Stimulated activated CD8-positive, alpha-beta memory T cell treated with anti-CD3 and anti-CD28 coated beads, Interleukin-4, amount 100 ng/mL, for 1 hour (primary cell): Measurements from ENCODE around the gene LMX1B.

ENCODE experiments used
- DNase-seq, 2 donors: peaks; one replicate each; pipeline ENCODE4 v3.0.0-alpha.2; 2020; ENCODE audit warnings: low read depth in 2 of 2, low spot score in 1 of 2

The LMX1B gene

GRCh38 chr9:126617003-126617822, 3.5 kb downstream of the LMX1B start:
- no peak for DNase-seq

GRCh38 chr9:126617823-126618165, 4.1 kb downstream of the LMX1B start:
- DNase-seq = no peak

DNA sequence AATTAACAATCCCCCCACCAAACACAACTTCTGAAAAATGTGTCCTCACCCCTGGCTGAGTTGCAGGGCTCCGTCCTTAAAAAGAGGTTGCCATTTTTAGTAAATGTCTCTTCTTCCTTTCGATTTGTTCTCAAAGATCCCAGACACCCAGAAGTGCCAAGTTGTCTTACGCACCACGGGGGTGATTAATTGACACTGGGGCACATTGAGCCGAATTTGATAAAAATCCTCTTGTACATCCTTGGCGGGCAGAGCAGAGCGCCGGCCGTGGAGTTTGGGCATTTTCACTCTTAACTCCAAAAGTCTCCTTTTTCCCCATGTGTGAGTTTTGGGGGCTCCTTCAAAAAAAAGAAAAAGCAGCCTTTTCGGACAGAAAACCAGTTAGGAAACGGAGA, 4.5 kb downstream of the LMX1B start:
- no peak for DNase-seq

DNA sequence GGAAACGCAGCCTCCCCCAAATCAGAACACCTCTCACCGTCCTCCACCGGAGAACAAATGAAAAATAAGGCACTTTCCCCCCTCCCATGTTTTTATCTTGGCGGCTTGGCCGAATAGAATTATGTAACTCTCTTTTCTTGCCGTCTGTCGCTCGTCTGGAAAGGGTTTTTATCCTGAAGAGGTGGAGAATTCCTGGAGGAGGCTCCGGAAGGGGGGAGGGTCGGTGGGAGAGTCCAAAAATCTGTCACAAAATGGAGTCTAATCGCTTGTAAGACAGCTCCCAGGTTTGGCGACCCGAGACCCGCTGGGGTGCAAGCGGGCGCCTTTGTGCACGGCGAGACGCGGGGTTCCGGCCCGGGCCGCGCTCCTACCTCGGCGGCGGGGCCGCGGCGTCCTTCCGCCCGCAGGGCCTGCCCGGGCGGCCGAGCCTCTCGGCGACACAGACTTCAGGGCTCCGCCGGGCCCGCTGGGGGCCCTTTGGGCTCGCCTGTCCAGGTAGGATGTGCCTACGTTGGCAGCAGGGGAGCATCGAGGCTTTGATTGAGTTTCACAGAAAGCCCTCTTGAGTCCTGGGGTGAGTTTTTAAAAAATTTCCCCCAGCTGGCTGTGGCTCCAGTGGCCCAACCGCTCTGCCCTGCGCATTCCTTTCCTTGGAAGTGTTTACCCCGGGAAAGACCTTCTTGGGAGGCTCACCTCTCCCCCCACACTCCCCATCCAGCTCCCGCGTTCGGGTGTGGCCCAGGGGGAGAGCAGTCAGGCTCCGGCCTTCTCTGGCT, 5.0 kb downstream of the LMX1B start:
- no peak for DNase-seq

DNA sequence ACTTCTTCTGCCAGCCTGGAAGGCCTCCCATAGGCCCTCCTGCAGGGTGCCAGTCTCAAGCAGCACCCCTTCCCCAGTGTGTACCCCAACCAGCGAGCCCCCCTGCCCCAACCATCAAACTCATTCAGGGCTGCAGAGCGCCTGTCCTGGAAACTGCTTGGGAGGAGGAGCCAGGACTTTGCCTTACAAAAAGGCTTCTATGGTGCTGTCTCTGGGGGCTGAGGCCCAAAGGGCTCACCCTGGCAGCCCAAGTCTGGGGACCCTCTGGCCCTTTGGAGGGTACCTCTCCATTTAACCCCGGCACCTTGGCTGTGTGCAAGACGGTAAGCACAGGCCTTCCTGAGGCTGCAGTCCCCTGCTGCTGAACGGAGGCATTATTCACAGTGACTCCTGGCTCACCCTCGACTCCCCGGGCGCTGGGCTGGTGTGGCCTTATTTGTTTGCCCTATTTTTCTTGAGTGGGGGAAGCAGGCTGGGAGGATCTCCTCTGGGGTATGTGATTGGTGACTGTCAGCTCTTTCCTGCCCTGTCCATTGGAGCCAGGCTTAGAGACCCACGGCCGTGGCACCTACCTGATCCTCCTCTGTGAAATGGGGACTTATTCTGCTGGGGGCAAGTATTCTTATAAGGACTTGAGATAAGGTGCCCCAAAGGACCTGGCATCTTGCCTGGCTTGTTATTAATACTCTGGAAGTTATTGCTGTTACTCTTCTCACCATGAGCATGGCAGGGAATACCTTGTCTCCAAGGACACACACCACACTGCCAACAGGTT, 5.8 kb downstream of the LMX1B start:
- DNase-seq = no peak

- DNase-seq = no peak
Measured at GRCh38 chr9:126620478-126620877, 6.8 kb downstream of the LMX1B start.

DNA sequence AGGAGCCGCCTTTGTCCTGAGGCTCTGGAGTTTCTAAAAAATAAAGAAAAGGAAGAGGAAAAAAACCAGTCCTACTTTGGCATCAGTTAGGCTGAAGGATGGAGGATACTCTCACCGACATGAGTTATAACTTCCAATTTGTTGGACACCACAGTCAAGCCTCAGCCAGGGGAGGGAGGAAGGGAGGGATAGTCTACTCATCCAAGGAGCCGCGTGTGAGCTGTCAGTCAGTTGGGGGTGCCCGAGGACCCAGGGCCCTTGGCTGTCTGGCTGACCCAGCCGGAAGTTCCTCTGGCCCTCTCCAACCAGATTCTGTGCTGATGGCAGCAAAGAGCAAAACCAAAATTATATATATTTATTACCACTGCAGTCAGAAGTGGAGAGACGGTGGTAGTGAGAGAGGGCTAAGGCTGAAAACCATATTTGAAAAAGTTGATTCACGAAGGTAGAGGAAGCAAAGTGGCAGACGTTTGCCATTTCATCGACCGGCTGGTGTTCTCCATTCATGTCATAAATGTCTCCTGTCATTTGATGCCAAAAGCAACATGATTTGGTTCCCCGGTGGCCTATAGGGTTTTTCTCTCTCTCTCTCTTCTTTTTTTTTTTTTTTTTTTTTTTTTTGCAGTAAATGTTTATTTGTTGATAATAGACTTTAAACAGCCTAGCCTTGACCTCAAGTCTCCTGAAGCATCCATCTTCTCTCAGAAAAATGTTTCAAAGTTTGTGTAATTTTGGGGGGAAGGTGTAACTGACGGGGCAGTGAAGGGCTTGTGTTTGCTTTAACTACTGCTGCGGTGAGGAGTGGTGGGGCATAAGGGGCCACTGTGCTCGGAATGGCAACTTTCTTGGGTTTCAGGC, 7.6 kb downstream of the LMX1B start:
- no peak for DNase-seq

DNA sequence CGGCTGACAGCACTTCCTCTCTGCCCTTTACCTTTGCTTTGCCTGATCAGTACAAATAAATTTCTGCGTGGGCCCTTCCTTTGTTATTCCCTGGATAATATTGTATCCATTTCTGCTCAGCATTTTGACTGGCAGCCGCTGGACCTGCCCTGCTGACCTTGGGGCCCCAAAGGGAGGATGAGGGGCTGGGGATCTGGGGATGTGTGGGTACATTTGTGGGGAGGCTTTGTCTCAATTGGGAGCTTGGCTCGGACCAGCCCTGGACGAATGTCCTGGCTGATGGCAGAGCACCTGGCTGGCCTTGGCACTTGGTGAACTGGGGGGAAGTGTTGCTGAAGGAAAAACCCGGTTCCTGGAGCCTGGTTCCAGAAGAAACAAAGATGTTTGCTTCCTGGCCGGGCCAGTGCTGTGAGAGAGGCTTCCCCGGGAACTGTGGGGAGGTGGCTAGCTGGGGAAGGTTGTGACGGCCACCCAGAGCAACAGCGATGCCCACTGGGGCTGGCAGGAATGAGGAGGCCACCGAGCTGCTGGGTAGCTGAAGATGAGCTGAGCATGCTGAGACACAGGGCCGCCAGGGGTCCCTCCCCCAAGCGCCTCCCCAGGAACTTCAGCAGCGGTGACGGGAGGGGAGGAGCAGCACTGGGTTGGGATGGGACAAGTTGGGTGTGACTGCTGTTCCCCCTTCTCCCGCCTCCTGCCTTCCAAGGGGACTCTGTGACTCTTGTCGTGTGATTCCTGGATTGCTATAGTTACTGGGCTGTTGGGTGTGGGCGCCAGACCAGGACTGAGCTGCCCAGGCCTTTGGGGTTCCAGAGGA, 8.4 kb downstream of the LMX1B start:
- DNase-seq = no peak

- DNase-seq = no peak
Measured at GRCh38 chr9:126623314-126623666, 9.6 kb downstream of the LMX1B start.

GRCh38 chr9:126623667-126624478, 10.1 kb downstream of the LMX1B start:
- DNase-seq = no peak

GRCh38 chr9:126624479-126624826, 10.7 kb downstream of the LMX1B start:
- DNase-seq = no peak

DNA sequence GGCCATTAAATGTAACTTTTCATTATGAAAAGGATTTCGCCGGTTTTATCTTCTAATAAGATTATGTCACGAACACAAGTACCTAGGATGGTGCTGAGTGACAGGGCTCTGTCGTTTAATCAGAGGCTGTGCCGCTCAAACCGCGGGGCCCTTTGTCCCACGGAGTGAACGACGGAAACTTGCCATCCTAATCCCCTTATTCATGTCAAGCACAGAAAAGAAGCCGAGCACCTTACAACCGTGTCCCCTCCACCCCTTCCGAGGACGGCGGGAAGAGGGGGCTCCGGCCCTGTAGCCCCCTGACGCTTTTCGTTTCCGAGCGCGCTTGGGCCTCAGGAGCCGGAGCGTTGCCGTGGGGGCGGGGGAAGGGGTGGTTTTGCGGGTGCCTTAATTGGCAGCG, 11.2 kb downstream of the LMX1B start:
- DNase-seq = no peak

GRCh38 chr9:126625329-126626126, 11.8 kb downstream of the LMX1B start:
- DNase-seq = no peak

- no peak for DNase-seq
Measured at GRCh38 chr9:126626127-126626925, 12.6 kb downstream of the LMX1B start.

DNA sequence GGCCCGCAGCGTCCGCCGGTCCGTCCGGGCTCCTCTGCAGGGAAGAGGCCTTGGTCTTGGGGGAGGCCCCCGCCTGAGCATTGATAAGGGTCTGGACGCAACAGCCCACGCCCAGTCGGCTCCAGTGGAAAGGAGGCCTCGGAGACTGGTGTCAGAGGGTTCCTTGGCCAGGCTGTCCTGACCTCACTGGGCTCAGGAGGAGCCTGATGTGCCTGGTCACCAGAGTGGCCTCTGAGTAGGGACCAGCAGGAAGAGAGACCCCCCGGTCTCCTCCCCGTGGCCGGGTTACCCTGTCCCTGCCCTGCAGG, 13.2 kb downstream of the LMX1B start:
- DNase-seq = no peak

- DNase-seq = no peak
Measured at GRCh38 chr9:126628146-126628545, 14.4 kb downstream of the LMX1B start.

DNA sequence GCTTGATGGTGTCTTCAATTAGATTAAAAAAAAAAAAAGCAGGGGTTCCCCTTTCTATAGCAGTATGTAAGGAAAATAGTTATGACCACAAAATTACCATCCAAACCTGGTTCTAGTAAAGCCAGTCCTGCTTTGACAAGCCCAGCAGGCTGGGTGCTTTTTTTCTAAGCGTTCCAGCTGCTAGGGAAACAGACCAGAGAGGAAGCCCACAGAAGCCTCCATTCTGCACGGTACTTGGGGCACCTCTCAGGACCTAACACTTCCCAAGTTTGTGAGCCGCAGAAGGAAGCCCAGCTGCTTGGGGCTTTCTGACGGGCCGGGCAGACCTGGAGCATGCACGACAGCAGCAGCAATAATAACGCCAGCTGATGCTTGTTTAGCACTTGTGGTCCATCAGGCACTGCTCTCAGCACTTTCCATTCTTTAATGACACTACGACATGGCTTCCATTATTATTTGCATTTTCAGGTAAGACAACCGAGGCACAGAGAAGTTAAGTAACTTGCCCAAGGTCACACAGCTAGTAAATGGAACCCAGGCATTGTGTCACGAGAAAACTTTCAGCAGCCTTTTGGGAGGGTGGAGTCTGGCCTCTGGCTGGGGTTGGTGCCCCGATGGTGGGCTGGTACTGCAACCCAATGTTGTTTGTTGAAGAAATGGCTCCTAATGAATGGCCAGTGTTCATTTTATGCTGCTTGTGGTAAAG, 15.4 kb downstream of the LMX1B start:
- no peak for DNase-seq
